ENCODE results near the gene UBE2L3.

GRCh38 chr22:21612858-21613257 is 45.3 kb downstream of the UBE2L3 start:
- TF ChIP-seq POLR2AphosphoS5 (IDR thresholded peaks at IDR 0.05; ENCODE audit: borderline replicate concordance, low read depth, low read length) (no peak), EZH2 (IDR thresholded peaks at IDR 0.05) (no peak), FOXP2 (optimal IDR thresholded peaks at IDR 0.05; ENCODE audit: control extremely low read depth, extremely low read length, insufficient read depth) (no peak)
